HG03565 (cell line): ENCODE results near the gene COL9A3.

Experiments used
- ATAC-seq: cut with Tn5 transposase; IDR thresholded peaks from one replicate; pipeline ENCODE4 v1.9.1; 2021; ENCODE audit warnings: mild to moderate bottlenecking, moderate library complexity; ENCODE audit not compliant: unreplicated experiment

Gene COL9A3

DNA sequence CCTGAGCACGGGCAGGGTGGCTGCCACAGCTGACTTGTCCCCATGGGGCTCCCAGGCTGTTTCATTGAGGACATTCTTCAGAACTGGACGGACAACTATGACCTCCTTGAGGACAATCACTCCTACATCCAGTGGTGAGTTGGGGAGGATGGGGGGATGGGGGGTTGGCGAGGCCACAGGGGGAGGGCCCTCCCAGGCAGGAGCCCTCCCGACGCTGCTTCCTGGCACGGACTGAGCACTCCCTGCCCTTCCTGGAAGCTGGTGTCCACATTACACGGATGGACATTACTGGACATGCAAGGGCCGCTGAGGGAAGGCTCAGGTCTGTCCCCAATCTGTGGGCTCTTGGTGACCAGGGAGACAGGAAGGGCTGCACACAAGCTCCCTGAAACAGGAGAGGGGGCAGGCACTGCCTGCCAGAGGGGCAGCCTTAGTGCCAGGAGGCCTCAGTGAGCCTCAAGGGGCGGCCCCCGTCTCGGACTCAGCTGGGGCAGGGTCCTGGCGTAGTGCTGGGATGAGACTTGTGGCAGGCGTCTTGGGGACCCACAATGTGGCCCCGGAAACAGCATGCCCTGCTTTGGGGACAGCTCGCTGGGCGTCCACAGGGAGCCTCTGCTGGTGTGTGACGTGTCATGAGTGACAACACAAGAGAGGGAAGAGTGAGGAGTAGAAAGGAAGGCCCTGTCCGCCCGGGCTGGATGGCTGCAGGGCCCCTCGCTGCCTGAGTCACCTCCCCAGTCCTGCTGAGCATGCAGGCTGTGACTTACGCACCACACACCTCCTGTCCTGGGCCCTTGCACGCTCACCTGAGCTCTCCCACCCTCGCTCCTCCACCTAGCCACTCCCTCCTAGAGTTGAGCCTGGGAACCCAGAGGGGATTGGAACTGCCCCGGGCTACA, 7.1 kb upstream of the COL9A3 start:
- no peak for ATAC-seq

- ATAC-seq: no peak
Measured at GRCh38 chr20:62811320-62811719, 5.5 kb upstream of the COL9A3 start.

- no peak for ATAC-seq
Measured at GRCh38 chr20:62811720-62812119, 5.1 kb upstream of the COL9A3 start.

- ATAC-seq: no peak
Measured at GRCh38 chr20:62812181-62812906, 4.5 kb upstream of the COL9A3 start.

- ATAC-seq: no peak
Measured at GRCh38 chr20:62812907-62813200, 4.0 kb upstream of the COL9A3 start.

GRCh38 chr20:62813588-62813987, 3.3 kb upstream of the COL9A3 start:
- ATAC-seq: no peak

DNA sequence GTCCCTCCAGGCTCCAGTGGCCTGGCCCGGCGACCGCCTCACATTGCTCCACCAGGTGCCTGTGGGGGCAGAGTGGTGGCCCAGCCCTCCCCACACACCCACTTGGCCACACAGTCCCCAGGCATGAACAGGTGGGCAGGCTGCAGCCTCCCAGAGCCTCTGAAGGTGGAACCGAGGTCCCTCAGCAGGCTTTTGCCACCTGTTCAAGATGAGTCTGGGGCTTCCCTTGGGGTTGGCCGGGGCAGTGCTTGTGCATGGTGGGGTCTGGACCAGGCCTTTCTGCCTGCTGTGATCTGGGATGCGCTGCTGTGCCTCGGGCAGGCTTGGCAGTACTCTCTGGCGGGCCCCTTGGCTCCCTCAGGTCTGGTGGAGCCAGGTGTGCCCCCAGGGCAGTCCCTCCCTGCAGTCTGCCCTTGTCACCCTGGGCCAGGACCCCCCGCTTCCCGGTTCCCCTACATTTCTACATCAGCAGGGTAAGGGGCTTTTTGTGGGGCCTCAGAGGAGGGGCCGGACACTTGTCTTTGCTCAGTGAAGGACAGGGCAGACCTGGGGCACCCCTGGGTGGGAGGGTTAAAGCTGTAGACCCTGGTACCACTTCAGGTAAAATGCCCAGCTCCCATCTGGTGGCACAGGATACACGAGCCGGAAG, 2.7 kb upstream of the COL9A3 start:
- no peak for ATAC-seq

DNA sequence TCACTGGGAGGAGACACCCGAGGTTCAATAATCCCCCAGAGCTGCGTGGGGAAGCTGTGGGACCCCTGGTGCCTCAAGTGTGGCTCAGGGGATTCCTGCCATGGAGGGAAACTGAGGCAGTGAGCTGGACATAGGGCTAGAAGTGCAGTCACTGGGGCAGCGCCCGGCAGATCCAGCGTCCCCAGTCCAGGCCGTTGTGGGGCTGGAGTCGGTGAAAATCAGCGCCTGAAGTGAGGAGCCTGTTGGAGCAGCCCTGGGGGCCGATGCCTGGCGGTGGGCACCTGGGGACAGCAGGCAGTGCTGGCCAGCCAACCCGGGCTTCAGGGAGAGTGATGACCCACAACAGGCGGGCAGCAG, 2.2 kb upstream of the COL9A3 start:
- no peak for ATAC-seq

DNA sequence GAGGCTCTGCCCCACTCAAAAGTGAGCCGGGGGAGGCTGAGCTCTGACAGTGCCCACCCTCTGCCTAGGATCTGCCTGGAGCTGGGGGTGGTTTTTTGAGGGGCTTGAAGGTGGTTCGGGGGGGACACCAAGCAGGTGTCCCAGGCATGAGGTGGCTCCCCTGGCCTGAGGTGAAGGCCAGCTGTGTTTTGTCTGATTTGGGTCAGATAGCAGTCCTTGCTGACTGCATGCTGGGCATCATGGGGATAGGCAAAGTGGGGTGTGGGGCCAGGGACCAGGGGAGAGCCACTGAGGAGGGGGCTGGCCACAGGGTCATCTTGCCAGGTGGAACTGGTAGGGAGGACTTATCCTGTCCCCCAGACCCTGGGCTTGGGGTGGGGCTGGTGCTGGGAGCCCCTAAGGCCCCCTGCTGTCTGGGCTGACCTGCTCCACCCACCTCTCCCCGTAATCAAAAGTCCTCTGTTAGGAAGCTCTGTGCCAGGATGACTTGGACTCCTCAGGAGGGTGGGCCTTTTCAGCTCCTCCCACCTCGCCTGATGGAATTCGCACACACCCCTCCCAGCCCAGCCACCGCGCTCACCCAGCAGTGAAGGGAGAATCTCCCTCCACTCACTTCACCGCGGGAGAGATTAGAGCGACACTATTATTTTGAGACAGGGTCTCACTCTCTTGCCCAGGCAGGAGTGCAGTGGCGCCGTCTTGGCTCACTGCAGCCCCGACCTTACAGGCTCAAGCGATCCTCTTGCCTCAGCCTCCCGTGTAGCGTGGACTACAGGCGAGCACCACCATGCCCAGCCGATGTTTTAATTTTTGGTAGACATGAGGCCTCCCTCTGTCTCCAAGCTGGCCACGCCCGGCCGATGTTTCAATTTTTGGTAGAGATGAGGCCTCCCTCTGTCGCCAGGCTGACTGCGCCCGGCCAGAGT, 1.5 kb upstream of the COL9A3 start:
- ATAC-seq: no peak

GRCh38 chr20:62816031-62816883, 593 bp upstream of the COL9A3 start:
- no peak for ATAC-seq

- ATAC-seq: no peak
Measured at GRCh38 chr20:62817975-62818591, 1.2 kb downstream of the COL9A3 start.

- no peak for ATAC-seq
Measured at GRCh38 chr20:62818592-62819493, 2.0 kb downstream of the COL9A3 start.

GRCh38 chr20:62819494-62820174, 2.8 kb downstream of the COL9A3 start:
- no peak for ATAC-seq

DNA sequence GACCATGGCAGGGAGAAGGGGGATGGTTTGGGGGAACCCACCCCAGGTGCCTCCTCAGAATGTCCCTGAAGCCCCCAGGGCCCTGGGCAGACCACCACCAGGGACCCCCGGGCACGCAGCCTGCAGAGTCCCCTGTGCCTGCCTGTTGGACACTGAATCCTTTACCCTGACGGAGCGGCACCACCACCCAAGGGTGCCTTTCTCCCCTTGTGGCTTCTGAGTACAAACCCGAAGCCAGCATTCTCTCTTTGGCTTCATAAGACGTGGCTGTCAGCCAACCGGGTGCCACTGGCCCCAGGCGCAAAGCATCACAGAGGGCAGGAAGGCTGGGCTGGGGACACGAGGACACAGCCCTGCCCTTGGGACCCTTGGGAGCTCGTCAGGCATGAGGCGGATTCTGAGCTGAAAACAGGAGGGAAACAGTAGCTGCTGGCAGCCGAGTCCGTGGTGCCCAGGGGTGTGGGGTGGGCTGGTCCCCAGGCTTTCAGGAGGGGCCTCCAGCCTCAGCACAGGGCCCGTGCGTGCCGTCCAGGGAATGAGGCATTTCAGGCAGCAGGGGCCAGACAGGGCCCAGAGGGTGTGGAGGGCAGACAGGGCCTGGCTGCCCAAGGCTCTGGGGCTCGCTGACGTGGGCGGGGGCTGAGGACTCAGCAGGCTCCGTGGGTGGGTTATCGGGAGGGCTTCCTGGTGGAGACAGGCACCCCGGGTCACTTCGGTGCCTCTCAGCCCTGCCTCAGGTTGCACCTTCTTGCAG, 3.5 kb downstream of the COL9A3 start:
- ATAC-seq: no peak

DNA sequence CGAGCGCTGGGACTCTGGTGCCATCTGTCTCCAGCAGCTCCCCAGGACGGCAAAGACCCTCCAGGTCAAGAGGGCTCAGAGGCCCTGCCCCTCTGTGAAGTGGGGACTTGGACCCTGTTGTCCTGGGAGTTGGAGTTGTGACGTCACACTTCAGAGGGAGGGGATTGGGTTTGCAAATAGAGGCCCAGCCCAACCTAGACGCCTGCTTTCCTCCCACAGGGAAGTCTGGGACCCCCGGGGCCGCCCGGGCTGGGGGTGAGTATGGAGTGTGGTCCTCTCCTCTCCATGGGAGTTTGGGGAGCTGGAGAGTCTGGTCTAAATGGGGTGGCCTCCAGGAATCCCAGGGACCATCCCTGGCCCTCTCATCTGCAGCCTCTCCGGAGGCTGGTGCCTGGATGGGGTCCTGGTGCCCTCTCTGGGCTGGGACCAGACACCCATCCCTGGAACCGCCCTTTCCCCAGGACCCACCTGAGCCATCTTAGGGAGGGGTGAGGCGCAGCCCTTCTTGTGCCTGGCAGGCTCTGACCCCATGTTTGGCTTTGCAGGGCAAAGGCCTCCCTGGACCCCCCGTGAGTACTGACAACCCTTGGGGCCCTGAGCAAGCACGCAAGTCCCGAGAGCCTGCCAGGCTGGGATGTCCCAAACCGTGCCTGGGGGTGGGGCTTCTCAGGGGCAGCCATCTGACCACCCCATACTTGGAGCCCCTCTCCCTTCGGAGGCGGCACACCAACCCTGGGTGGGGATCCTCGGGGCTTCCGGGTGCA, 4.3 kb downstream of the COL9A3 start:
- ATAC-seq: no peak

DNA sequence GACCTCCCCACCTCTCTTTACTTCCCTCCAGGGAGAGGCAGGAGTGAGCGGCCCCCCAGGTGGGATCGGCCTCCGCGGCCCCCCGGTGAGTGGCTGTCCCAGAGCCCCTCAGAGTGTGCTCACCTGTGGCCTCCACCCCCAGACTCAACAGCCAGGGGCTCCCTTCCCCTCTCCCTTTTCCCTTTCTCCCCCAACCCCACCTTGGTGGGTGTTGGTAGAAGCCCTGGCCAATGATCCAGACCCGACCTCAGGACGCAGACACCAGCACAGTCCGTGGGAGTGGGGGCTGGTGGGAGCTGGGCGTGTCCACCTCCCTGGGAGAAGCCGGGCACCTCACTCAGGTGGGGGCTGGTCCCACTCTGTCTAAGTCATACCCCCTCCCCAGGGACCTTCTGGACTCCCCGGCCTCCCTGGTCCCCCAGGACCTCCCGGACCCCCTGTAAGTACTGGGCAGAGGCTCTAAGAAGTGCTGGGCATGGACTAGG, 4.9 kb downstream of the COL9A3 start:
- ATAC-seq: no peak
